PC-3 (cell line): ENCODE data around the gene WDR5B.

Experiments used
- CTCF ChIP-seq: fragments of 300-600 bp; sonication (generic); conservative IDR thresholded peaks from 2 replicates; pipeline ENCODE4 v1.5.1; 2017; ENCODE audit warnings: antibody characterized with exemption, low read depth, mild to moderate bottlenecking, low read length
- EZH2 ChIP-seq: fragments of 300-600 bp; sonication (generic); IDR thresholded peaks from one replicate; pipeline ENCODE4 v1.6.1; 2017; ENCODE audit warnings: antibody characterized with exemption, mild to moderate bottlenecking, low read length; ENCODE audit not compliant: unreplicated experiment
- EZH2phosphoT487 ChIP-seq: fragments of 300-600 bp; sonication (generic); IDR thresholded peaks from 2 replicates; pipeline ENCODE4 v1.6.1; 2018; ENCODE audit warnings: mild to moderate bottlenecking, antibody characterized with exemption, low read length, borderline replicate concordance

GRCh38 chr3:122421836-122422235 is 6.0 kb upstream of the WDR5B start:
- TF ChIP-seq CTCF: no peak
- TF ChIP-seq EZH2: no peak
- TF ChIP-seq EZH2phosphoT487: no peak
